ENCODE measurements around the gene SPDYE16.
"Not testable (repeated sequence)": the region's sequence is repeated elsewhere in the genome, so short reads cannot be mapped to it uniquely, and the experiment has no call there.

SPDYE16 gene

DNA sequence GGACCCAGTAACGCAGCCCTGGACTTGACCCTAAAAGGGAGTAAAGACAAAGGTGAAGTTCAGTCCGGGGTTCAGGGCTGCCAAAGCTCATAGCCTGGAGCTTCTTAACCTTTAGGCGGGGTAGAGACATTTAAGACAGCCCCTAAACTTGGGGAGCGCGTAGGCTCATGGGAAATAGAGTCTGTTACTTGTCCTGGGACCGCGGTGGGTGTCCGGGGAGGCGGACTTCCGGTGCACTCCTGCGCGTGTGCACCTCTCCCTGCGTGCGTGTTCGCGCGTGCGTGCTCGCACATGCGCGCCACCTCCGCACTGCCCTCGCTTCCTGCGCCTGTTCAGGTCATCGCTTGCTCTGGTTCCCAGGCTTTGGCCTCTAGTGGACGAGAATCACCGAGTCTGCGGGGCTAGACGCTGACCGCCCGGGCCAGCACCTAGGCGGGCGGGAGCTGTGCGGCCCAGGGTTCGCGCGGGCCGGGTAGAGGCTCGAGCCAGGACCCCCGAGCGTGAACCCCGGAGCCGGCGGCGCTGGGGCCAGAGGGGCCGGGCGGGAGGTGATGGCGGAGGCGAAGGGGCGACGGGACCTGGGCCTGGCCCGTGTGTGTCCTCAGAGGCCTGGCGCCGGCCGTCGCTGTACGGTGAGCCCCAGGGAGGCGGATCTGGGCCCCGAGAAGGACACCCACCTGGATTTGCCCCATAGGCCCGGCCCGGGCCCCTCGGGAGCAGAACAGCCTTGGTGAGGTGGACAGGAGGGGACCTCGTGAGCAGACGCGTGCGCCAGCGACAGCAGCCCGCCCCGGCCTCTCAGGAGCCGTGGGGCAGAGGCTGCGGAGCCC is 6.1 kb upstream of the SPDYE16 start:
- DNase-seq = peak; percentile 65 to 79 (median 68)

DNA sequence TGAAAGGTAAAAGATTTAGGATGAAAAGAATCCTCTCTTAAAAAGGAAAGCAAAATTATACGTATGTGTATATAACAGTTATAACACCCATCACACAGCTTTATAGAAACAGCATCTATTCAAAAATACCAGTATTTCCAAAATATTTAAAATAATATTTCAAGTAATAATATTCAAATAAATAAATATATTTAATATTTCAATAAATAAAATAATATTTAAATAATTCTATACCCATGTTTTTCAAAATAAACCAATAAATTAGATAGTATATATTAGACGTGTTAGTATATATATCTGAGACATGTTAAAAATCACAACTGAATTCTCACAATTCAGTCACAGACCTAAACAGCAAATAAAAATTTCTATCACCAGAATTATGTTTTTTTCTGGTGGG is 11.5 kb downstream of the SPDYE16 start:
- not testable (repeated sequence) for DNase-seq

DNA sequence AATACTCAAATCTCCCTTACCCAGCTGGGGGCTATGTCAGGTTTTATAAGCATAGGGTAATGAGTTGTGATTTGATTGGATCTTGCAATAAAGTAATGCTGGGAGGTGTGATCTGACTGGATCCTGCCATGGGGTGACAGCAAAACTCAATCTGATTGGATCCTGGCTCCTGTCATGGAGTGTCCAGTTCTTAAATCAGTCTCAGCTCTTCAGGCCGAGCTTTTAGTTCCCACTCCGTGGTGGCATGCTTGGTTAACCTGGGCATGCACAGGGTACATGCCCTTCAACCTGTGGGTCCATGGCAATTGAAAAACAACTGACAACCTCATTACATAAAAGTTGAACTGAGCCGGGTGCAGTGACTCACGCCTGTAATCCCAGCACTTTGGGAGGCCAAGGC is 16.9 kb downstream of the SPDYE16 start:
- not testable (repeated sequence) for DNase-seq

DNA sequence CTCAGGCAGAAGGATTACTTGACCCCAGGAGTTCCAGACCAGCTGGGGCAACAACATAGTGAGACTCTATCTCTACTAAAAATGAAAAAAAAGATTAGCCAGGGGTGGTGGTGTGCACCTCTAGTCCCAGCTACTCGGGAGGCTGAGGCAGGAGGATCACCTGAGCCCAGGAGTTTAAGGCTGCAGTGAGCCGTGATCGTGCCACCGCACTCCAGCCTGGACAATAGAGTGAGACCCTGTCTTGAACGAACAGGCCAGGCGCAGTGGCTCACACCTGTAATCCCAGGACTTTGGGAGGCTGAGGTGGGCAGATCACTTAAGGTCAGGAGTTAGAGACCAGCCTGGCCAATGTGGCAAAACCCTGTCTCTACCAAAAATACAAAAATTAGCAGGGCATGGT is 26.2 kb downstream of the SPDYE16 start:
- DNase-seq = not testable (repeated sequence)

DNA sequence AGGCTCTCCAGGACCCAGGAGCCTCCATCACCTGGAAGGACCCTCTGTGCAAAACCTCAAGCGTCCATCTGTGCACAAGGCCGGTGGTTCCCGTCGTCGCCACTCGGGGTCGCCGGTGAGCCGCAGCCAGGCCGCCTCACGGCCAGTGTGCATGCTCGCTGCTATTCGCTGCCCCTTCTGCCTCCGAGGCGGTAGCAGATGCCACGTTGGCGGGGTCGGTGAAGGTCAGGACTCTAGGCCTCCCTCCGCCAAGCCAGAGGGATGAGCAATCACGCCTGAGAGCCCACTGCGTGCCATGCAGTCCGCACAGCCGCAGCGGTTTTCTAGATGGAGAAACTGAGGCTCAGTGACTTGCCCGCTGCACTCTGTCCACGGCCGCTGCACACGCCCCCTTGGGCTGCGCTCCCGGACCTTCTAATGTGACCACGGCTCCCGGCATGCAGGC is 27.1 kb downstream of the SPDYE16 start:
- no peak for DNase-seq

DNA sequence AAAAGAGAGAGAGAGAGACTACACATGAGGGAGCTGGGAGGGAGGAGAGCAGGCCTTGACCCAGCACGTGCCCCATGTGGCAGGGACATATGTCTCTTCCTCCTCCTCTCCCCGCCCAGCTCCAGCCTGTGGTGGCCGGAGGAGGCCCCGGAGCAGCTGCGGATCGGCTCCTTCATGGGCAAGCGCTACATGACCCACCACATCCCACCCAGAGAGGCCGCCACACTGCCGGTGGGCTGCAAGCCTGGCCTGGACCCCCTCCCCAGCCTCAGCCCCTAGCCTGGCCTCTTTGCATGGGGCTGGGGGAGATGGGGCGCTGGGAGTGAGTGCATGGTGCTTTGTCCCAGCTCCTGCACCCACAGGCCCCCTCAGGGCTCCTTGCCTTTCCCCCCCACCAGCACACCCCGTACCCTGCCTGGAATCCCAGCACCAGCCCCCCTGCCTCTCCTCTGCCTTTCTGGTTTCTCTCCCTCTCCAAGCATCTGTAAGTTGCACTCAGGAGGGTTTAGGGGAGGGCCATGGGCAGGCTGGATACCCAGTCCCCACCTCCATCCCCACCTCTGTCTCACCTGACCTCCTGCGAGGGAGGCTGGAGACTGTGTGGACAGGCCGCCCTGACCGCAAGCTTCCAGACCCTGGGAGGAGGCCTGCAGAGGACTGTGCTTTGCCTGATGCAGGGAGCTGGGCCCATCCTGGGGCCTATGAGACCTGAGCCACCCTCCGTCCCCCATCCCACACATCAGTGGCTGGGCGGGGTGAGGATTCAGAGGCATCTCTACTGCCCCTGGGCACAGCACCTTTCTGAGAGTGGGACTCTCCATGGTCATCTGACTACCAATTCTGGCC is 27.9 kb downstream of the SPDYE16 start:
- no peak for DNase-seq

DNA sequence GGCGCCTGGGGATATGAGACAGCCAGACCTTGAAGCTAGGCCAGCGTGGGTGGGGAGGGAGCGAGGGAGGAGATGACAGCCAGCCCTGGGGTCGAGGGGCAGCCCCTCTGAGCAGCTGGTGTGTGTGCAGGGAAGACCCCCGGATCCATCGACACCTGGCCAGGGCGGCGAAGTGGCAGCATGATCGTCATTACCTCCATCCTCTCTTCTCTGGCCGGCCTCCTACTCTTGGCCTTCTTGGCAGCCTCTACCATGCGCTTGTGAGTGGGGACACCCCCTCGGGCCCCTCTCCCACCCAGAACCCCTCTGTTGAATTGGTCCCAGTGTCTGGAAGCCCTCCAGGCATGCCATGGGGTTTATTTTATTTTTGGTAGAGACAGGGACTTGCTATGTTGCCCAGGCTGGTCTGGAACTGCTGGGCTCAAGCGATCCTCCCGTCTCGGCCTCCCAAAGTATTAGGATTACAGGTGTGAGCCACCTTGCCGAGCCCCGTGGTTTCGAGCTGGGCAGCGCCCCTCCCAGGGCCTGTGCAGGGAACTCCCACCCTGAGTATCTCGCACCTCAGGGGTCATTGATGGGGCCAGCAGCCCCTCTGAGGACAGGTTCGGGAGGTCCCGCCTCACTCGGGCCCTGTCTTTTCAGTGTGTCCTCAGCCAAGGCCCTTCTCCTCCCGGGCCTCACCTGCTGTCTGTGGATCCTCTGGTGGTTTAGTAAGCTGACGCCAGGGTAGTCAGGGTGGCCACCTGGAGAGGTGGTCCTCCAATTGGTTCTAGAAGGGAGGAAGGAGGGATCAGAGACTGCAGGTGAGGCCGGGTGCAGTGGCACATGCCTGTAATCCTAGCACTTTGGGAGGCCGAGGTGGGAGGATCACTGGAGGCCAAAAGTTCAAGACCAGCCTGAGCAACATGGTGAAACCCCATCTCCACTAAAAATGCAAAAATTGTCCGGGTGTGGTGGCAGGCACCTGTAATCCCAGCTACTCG is 29.0 kb downstream of the SPDYE16 start:
- DNase-seq = no peak

DNA sequence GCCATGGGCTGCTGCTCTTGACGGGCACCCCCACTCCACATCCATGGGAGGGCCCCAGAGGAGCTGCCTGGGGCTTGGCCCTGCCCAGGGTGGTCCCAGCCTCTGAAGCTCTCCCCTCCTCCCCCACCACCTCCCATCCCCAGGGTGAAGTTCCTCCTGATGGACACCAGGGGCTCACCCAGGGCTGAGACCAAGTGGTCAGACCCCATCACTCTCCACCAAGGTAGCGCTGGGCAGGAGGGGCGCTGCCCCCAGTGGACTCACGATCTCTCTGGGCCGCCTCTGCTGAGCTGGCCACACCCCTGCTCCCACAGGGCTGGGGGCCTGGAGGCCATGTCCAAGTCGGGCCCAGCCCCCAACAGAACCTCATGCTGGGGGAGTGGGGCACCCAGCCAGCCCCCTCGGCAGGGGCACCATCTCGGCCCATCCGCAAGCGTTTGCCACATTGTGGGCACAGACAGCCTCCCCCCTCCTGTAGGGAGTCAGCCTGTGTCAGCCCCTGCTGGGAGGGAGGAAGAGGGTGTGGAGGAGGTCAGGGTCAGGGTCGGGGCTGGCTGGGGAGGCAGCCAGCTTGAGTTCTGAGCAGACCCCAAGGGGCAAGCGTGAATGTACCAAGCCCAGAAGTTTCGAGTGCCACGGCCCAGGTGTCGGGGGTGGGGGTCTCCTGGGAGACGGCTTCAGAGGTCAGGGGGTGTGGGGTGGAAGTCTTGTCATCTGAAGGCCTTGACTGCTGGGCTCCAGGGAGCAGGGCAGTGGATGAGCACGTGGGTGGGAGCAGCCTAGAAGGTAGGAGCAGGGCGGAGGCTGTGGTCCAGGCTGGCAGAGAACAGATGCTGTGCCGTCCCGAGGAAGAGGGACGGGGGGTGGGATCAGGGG is 29.9 kb downstream of the SPDYE16 start:
- DNase-seq = no peak

DNA sequence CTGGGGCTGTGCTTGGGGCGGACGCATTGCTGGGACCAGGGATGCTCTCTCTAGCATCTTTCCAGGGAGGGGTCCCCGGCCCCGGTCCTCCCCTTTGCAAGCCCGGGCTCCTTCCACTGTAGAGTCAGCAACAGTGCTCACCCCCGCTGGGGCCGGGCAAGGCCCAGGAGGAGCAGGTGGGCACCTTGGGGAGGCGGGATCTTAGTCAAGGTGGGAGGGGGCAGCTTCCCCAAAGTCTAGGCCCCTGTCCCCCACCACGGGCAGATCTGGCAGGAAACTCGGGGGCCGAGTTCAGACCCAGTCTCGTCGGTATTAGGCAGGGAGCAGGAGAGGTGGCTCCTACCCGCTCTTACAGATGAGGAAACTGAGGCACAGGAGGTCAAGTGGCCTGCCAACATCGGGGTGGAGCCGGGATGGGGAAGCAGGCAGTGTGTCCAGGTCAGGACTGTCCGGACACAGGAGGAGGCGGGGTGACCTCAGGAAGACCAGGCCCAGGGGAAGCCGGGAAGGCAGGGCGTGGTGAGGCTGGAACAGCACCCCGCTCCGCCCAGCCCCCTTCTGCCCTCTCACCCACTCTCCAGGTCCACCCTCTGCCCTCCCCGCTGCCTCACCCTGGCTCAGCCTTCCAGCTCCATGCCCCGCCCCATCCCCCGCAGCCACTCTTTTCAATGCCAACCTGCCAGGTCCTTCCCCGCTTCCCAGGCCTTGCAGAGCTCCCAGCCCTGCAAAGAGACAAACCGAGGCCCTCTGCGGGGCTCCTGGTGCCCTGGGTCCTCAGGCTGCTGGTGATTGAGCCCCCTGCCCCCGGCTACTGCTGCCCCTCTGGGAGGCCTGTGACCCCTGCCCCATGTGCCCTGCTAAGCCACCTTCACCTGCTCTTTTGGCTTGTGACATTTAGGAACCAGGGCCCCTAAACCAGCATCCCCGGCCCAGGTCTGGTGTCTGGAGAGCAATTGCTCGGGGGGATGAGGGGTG is 30.9 kb downstream of the SPDYE16 start:
- not testable (repeated sequence) for DNase-seq

DNA sequence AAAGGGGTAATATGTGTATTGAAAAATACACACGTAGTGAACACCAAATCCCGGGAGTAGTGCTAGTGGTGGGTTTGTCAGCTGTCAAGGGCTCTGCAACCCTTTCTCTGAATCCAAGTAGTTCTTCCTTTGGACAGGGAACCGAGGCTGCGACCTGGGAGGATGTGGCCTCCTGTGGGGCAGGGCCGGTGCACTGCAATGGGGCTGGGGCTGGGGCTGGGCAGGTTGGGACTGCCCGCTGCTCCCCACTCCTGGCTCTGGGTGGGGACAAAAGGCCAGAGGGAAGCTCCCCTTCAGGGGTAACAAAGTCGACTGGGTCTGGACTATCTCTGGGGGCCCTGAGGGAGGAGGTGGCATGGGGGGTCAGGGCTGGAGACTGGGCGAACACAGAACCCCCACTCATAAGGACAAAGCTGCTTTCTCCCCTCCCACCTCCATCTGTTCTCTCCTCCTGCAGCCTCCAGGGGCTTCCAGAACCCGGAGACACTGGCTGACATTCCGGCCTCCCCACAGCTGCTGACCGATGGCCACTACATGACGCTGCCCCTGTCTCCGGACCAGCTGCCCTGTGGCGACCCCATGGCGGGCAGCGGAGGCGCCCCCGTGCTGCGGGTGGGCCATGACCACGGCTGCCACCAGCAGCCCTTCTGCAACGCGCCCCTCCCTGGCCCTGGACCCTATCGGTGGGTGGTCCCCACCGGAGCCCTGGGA is 31.7 kb downstream of the SPDYE16 start:
- not testable (repeated sequence) for DNase-seq

DNA sequence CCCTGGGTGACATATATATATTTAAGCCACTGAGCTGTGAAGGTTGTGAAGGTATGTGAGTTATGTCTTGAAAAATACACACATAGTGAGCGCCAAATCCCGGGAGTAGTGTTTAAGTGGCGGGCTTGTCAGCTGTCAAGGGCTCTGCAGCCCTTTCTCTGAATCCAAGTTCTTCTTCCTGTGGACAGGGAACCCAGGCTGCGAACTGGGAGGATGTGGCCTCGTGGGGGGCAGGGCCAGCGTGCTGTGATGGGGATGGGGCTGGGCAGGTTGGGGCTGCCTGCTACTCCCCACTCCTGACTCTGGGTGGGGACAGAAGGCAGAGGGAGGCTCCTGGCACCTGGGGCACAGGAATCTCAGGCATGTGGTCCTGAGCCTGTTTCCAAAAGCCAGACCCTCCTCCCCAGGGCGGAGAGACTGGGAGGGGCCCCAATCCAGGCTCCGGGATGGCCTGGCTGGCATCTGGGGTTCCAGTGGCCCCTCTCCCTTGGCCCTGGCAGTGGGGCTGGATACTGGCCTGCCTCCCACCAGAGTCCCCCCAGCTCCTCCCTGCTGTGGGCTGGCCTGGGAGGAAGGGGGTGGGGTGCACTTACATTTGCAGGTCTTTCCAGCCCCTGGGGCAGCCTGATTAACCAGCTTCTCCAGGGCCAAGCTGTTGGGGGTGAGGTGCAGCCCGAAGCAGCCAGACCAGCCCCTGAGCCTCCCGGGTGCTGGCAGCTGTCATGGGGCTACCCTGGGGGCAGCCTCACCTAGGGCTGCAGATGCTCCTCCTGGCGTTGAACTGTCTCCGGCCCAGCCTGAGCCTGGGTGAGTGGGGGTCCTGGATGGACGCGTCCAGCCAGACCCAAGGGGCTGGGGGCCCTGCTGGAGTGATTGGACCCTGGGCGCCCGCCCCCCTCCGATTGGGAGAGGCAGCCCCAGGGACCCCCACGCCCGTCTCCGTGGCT is 32.9 kb downstream of the SPDYE16 start, which contains the start of gene UPK3B:
TSS of gene UPK3B (plus strand) at position 622 of the 947 bp plus-strand sequence. CDS start at position 723, 101 bp downstream.
- no peak for DNase-seq

DNA sequence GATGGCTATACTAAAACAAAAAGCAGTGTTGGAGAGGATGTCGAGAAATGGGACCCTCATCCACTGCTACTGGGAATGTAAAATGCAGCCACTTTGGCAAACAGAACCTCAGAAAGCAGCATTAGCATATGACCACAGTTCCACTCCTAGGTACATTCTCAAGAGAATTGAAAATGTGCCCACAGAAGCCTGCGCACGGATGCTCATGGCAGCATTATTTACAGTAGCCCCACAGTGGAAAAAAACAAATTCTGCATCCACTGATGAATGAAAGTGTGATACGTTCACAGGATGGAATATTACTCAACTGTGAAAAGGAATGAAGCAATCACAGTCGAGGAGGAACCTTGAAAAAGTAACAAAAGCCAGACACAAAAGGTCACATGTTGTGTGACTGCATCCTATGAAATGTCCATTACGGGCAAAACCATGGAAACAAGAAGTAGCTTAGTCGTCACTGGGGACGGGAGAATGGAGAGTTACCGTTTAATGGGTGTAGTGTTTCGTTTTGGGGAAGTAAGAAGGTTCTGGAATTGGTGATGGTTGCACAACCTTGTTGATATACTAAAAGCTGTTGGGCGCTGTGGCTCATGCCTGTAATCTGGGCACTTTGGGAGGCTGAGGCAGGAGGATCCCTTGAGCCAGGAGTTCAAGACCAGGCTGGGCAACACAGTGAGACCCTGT is 35.2 kb downstream of the SPDYE16 start:
- DNase-seq = no peak

DNA sequence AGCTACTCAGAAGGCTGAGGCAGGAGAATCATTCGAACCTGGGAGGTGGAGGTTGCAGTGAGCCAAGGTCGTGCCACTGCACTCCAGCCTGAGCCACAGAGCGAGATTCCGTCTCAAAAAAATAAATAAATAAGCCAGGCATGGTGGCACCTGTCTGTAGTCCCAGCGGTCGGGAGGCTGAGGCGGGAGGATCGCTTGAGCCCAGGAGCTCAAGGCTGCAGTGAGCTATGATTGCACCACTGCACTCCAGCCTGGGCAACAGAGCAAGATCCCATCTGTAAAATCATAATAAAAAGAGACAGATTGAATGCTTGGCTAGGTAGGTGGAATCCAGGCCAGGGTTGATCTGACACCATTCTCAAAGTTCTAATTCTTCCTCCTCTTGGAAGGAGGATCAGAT is 36.5 kb downstream of the SPDYE16 start:
- DNase-seq = not testable (repeated sequence)

DNA sequence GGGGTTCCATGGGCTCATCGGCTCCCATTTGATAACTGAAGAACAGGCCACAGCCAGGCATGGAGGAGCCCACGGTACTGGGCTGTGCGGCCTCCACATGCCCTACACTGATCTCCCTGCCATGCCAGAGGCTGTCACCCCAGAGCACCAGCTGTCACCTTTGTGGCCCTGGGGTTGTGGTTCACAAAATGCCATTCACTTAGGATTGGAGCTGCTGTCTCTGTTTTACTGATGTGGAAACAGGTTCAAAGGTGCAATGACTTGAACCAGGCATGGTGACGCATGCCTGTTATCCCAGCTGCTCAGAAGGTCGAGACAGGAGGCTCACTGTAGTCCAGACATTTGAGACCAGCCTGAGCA is 37.0 kb downstream of the SPDYE16 start:
- DNase-seq = no peak

DNA sequence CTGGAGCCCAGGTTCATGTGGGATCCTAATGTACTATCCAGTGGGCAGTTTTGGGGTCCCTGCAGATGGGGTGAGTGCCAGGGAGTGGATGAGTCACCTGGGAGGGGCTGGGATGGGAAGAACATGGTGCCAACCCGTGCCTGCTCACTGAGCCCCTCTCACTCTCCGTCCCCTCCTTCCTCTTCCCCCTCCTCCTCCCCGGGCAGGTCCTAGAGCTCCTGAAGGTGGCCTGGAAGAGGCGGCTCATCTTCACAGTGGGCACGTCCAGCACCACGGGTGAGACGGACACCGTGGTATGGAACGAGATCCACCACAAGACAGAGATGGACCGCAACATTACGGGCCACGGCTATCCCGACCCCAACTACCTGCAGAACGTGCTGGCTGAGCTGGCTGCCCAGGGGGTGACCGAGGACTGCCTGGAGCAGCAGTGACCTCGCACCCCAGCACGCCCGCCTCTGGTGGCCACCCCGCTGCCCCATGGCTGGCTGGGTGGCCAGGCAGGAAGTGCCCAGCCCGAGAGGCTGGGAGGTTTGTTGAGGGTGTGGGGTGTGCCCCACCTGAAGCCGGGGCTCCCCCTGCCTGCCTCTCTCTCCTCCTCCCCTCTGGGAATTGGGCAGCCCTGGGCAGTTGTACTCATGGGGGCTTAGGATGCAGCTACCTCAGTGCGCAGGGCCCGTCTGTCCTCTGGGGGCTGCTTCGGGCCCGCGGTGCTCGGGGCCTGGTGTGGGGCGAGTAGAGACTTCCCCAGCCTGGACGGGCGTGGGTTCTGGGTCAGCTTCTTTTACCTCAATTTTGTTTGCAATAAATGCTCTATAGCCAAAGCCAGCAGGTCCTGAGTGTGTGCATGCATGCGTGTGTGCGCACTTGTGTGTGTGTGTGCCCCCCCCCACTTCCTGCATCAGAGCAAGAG is 37.7 kb downstream of the SPDYE16 start:
- no peak for DNase-seq

DNA sequence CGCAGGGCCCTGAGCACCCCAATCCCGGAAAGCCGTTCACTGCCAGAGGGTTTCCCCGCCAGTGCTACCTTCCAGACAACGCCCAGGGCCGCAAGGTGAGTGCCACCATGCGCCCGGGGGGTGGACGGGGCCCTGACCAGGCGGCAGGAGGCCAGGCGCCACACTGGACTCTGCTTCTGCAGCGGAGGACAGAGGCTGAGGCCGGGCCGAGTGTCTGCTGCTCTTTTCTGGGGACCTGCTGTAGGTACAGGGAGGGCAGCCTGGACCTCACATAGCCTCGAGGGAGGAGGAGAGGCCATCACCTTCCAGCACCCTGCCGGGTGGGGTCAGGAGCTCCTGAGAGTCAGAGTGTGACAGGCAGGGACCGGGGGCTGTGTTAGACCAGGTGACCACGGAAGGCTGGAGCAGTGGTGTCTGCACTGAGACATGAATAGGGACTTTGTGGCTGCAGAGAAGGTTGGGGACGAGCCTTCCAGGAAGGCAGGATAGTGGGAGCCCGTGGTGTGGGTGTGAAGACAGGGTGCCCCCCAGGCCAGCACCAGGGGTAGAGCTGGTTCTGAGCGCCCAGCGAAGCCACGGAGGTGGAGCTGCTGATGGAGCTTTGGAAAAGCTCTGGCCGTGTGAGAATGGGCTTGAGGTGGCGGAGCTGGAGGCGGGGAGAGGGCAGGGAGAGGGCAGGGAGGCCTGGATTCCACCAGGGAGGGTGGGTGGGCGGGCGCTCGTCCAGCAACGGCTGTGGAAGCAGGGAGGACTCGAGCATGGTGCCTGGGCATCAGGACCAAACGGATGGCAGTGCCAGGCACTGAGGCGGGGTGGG is 38.5 kb downstream of the SPDYE16 start:
- not testable (repeated sequence) for DNase-seq
